Activated T-helper 2 cell treated with anti-CD3 and anti-CD28 coated beads, Interferon-gamma antibody, Interleukin-2, Interleukin-4, amounts not matched to agents 10 μg/mL and 5 μg/mL and 100 μg/mL, durations not matched to agents 14 hours and 24 hours and 36 hours (primary cell): ENCODE results near the gene GNG7. TPM values are rescaled to one million over a fixed set of nuclear protein-coding genes. Genes with fewer than 3 reads are reported as not detected.
"Not testable (repeated sequence)": the region's sequence is repeated elsewhere in the genome, so short reads cannot be mapped to it uniquely, and the experiment has no call there.

Experiments used
- DNase-seq: peaks from one replicate; pipeline ENCODE4 v3.0.0; 2021; ENCODE audit warnings: low spot score
- H3K27ac Mint-ChIP-seq: one replicate; pipeline ENCODE4 v1.8.0; 2021; ENCODE audit warnings: mixed read lengths
- H3K27me3 Mint-ChIP-seq: one replicate; pipeline ENCODE4 v1.8.0; 2021; ENCODE audit warnings: low read depth, mixed read lengths
- H3K36me3 Mint-ChIP-seq: one replicate; pipeline ENCODE4 v1.8.0; 2021; ENCODE audit warnings: low read depth, mixed read lengths
- H3K4me1 Mint-ChIP-seq: one replicate; pipeline ENCODE4 v1.8.0; 2021; ENCODE audit warnings: low read depth, mixed read lengths
- H3K4me3 Mint-ChIP-seq: one replicate; pipeline ENCODE4 v1.8.0; 2021; ENCODE audit warnings: low read depth, mild to moderate bottlenecking, moderate library complexity, mixed read lengths
- H3K9me3 Mint-ChIP-seq: one replicate; pipeline ENCODE4 v1.8.0; 2021; ENCODE audit warnings: mixed read lengths
- intact Hi-C: fragments of 100-400 bp; cut with micrococcal nuclease; formaldehyde crosslinking; loops from one replicate; pipeline ENCODE4 v1.15.1; 2023
- total RNA-seq: library from RNA; stranded (reverse); gene quantifications from 2 replicates; pipeline ENCODE4 v1.2.3, GENCODE V29; 2022

Gene GNG7
- total RNA-seq, 1 donor from 2014 or later: 0.16 TPM

- peaks cover 18% of the 10 kb centered on the region for H3K4me1 Mint-ChIP-seq
- H3K4me3 Mint-ChIP-seq: no peak overlapping the region
- H3K9me3 Mint-ChIP-seq: no peaks in the 10 kb centered on the region
- peaks cover 5% of the 10 kb centered on the region for H3K27me3 Mint-ChIP-seq
- H3K27ac Mint-ChIP-seq: no peak overlapping the region
- no peaks in the 10 kb centered on the region for H3K36me3 Mint-ChIP-seq
- no peak for DNase-seq
- intact Hi-C loops: no loop called here
These were observed 173.0 kb downstream of the GNG7 start for GRCh38 chr19:2529473-2529918.

- Mint-ChIP-seq H3K27me3 (peaks cover 5% of the 10 kb centered on the region), H3K4me1 (peaks cover 10% of the 10 kb centered on the region), H3K27ac (no peak overlapping the region), H3K4me3 (no peak overlapping the region), H3K36me3 (no peaks in the 10 kb centered on the region), H3K9me3 (no peaks in the 10 kb centered on the region)
- intact Hi-C loops: no loop called here
- no peak for DNase-seq
These were observed 173.8 kb downstream of the GNG7 start for GRCh38 chr19:2528675-2529101.

GRCh38 chr19:2527686-2528085 is 174.8 kb downstream of the GNG7 start:
- H3K27ac Mint-ChIP-seq: no peak overlapping the region
- no peaks in the 10 kb centered on the region for H3K36me3 Mint-ChIP-seq
- H3K4me1 Mint-ChIP-seq: peaks cover 5% of the 10 kb centered on the region
- no peak overlapping the region for H3K4me3 Mint-ChIP-seq
- H3K9me3 Mint-ChIP-seq: no peaks in the 10 kb centered on the region
- H3K27me3 Mint-ChIP-seq: peaks cover 5% of the 10 kb centered on the region
- intact Hi-C loops: no loop called here
- DNase-seq: no peak

GRCh38 chr19:2527171-2527570 is 175.3 kb downstream of the GNG7 start:
- Mint-ChIP-seq H3K4me3 (no peak overlapping the region), H3K36me3 (no peaks in the 10 kb centered on the region), H3K4me1 (peaks cover under 1% of the 10 kb centered on the region)

GRCh38 chr19:2524840-2525723 is 177.4 kb downstream of the GNG7 start:
- Mint-ChIP-seq H3K27ac (no peak overlapping the region), H3K36me3 (no peaks in the 10 kb centered on the region), H3K4me3 (no peak overlapping the region), H3K4me1 (no peaks in the 10 kb centered on the region), H3K9me3 (no peaks in the 10 kb centered on the region), H3K27me3 (no peaks in the 10 kb centered on the region)
- no peak for DNase-seq
- intact Hi-C loops: no loop called here

More at GRCh38 chr19:2527171-2527570, 175.3 kb downstream of the GNG7 start:
- intact Hi-C loops: no loop called here
- H3K27ac Mint-ChIP-seq: no peak overlapping the region
- H3K9me3 Mint-ChIP-seq: no peaks in the 10 kb centered on the region
- peaks cover 3% of the 10 kb centered on the region for H3K27me3 Mint-ChIP-seq
- DNase-seq: no peak

GRCh38 chr19:2524361-2524839 is 178.1 kb downstream of the GNG7 start:
- H3K9me3 Mint-ChIP-seq: no peaks in the 10 kb centered on the region
- H3K4me3 Mint-ChIP-seq: no peak overlapping the region
- no peak overlapping the region for H3K27ac Mint-ChIP-seq
- H3K4me1 Mint-ChIP-seq: no peaks in the 10 kb centered on the region
- H3K27me3 Mint-ChIP-seq: no peaks in the 10 kb centered on the region
- no peak for DNase-seq
- intact Hi-C loops: no loop called here
- no peaks in the 10 kb centered on the region for H3K36me3 Mint-ChIP-seq

GRCh38 chr19:2523630-2524311 is 178.7 kb downstream of the GNG7 start:
- no peak overlapping the region for H3K4me3 Mint-ChIP-seq
- no peak overlapping the region for H3K27ac Mint-ChIP-seq
- no peaks in the 10 kb centered on the region for H3K9me3 Mint-ChIP-seq
- no peaks in the 10 kb centered on the region for H3K27me3 Mint-ChIP-seq
- no peaks in the 10 kb centered on the region for H3K4me1 Mint-ChIP-seq
- DNase-seq: no peak
- no peaks in the 10 kb centered on the region for H3K36me3 Mint-ChIP-seq
- intact Hi-C loops: no loop called here

GRCh38 chr19:2519482-2519881 is 183.0 kb downstream of the GNG7 start:
- Mint-ChIP-seq H3K36me3 (no peaks in the 10 kb centered on the region), H3K27me3 (peaks cover 2% of the 10 kb centered on the region), H3K9me3 (no peaks in the 10 kb centered on the region), H3K27ac (no peak overlapping the region), H3K4me1 (no peaks in the 10 kb centered on the region), H3K4me3 (no peak overlapping the region)
- DNase-seq: no peak
- intact Hi-C loops: no loop called here

- intact Hi-C loops, DNase-seq, H3K4me1 Mint-ChIP-seq, H3K4me3 Mint-ChIP-seq, H3K36me3 Mint-ChIP-seq, H3K27ac Mint-ChIP-seq, H3K27me3 Mint-ChIP-seq, H3K9me3 Mint-ChIP-seq: not testable (repeated sequence)
These were observed 183.6 kb downstream of the GNG7 start for GRCh38 chr19:2518856-2519255.

- no peaks in the 10 kb centered on the region for H3K9me3 Mint-ChIP-seq
- no peak overlapping the region for H3K4me3 Mint-ChIP-seq
- H3K27me3 Mint-ChIP-seq: peaks cover 2% of the 10 kb centered on the region
- no peak overlapping the region for H3K27ac Mint-ChIP-seq
- no peaks in the 10 kb centered on the region for H3K4me1 Mint-ChIP-seq
- no peaks in the 10 kb centered on the region for H3K36me3 Mint-ChIP-seq
- no peak for DNase-seq
- intact Hi-C loops: no loop called here
These were observed 184.5 kb downstream of the GNG7 start for GRCh38 chr19:2517881-2518601.

GRCh38 chr19:2516727-2517126 is 185.8 kb downstream of the GNG7 start:
- intact Hi-C loops: no loop called here
- Mint-ChIP-seq H3K27ac (no peak overlapping the region), H3K9me3 (no peaks in the 10 kb centered on the region), H3K4me1 (no peaks in the 10 kb centered on the region), H3K36me3 (no peaks in the 10 kb centered on the region), H3K27me3 (peaks cover 2% of the 10 kb centered on the region), H3K4me3 (no peak overlapping the region)
- no peak for DNase-seq

GRCh38 chr19:2514981-2515518 is 187.4 kb downstream of the GNG7 start:
- Mint-ChIP-seq H3K27me3 (peaks cover 2% of the 10 kb centered on the region), H3K27ac (no peak overlapping the region), H3K4me3 (no peak overlapping the region), H3K4me1 (no peaks in the 10 kb centered on the region), H3K36me3 (no peaks in the 10 kb centered on the region), H3K9me3 (no peaks in the 10 kb centered on the region)
- intact Hi-C loops: no loop called here
- DNase-seq: no peak
